Suppressor macrophage (primary cell): ENCODE data around the gene TNIK.
A peak's percentile ranks its signal among the peaks of the same experiment; 100 is the strongest.

ENCODE experiments used
- DNase-seq, 4 experiments: peaks; one replicate each; pipeline ENCODE4 v3.0.0-alpha.2; 2020 to 2022

TNIK gene

GRCh38 chr3:171358181-171358880, 101.9 kb downstream of the TNIK start:
- no peak for DNase-seq

- DNase-seq, result no peak
Observed at GRCh38 chr3:171357721-171358120, 102.5 kb downstream of the TNIK start.

GRCh38 chr3:171356251-171356650, 104.0 kb downstream of the TNIK start:
- no peak for DNase-seq

- DNase-seq, result no peak
Observed at GRCh38 chr3:171354706-171355582, 105.3 kb downstream of the TNIK start.

- DNase-seq, result no peak
Observed at GRCh38 chr3:171354049-171354705, 106.0 kb downstream of the TNIK start.

GRCh38 chr3:171353423-171353822, 106.8 kb downstream of the TNIK start:
- DNase-seq, result no peak

- DNase-seq, result no peak
Observed at GRCh38 chr3:171352387-171352935, 107.7 kb downstream of the TNIK start.

- no peak for DNase-seq
Observed at GRCh38 chr3:171351676-171352075, 108.5 kb downstream of the TNIK start.

- no peak for DNase-seq
Observed at GRCh38 chr3:171350364-171350763, 109.8 kb downstream of the TNIK start.

- no peak for DNase-seq
Observed at GRCh38 chr3:171349392-171349791, 110.8 kb downstream of the TNIK start.

GRCh38 chr3:171348121-171348520, 112.1 kb downstream of the TNIK start:
- no peak for DNase-seq

GRCh38 chr3:171347301-171348039, 112.7 kb downstream of the TNIK start:
- DNase-seq, result peak; percentile 51 to 88 (median 70)

GRCh38 chr3:171346582-171347300, 113.5 kb downstream of the TNIK start:
- peak; percentile 85 to 94 (median 92) for DNase-seq

GRCh38 chr3:171346019-171346418, 114.2 kb downstream of the TNIK start:
- no peak for DNase-seq

- DNase-seq, result no peak
Observed at GRCh38 chr3:171345107-171345843, 114.9 kb downstream of the TNIK start.

GRCh38 chr3:171343693-171344092, 116.5 kb downstream of the TNIK start:
- peak in 1 of 4 experiments; percentile 28 for DNase-seq

- no peak for DNase-seq
Observed at GRCh38 chr3:171342783-171343420, 117.3 kb downstream of the TNIK start.

GRCh38 chr3:171342200-171342599, 118.0 kb downstream of the TNIK start:
- no peak for DNase-seq

- DNase-seq, result no peak
Observed at GRCh38 chr3:171340434-171340833, 119.8 kb downstream of the TNIK start.

- no peak for DNase-seq
Observed at GRCh38 chr3:171339598-171339997, 120.6 kb downstream of the TNIK start.
